DOHH2 (cell line): ENCODE results near the gene BORCS8.

Experiments used
- H3F3A ChIP-seq: fragments of 200-600 bp; sonication (generic), shearing (Covaris generic); 2 replicates; pipeline ENCODE4 v1.6.0; 2016; ENCODE audit warnings: antibody characterized with exemption, mild to moderate bottlenecking; ENCODE audit not compliant: control insufficient read depth, insufficient read depth
- H3K27ac ChIP-seq: fragments of 200-600 bp; sonication (generic); 2 replicates; pipeline ENCODE4 v1.5.1; 2014; ENCODE audit warnings: low read depth, mild to moderate bottlenecking, low read length, moderate library complexity
- H3K27me3 ChIP-seq: fragments of 200-600 bp; sonication (generic); 2 replicates; pipeline ENCODE4 v1.6.1; 2014; ENCODE audit warnings: mild to moderate bottlenecking, low read length, mixed read lengths; ENCODE audit not compliant: control insufficient read depth
- H3K36me3 ChIP-seq: fragments of 200-600 bp; sonication (generic); 2 replicates; pipeline ENCODE4 v1.6.1; 2014; ENCODE audit warnings: mild to moderate bottlenecking, low read length, moderate library complexity, mixed read lengths; ENCODE audit not compliant: control insufficient read depth
- H3K4me1 ChIP-seq: fragments of 200-600 bp; sonication (generic); 2 replicates; pipeline ENCODE4 v1.6.1; 2014; ENCODE audit warnings: mild to moderate bottlenecking, low read length, mixed read lengths; ENCODE audit not compliant: control insufficient read depth
- H3K4me2 ChIP-seq: fragments of 200-600 bp; sonication (generic); 2 replicates; pipeline ENCODE4 v1.6.0; 2014; ENCODE audit warnings: mild to moderate bottlenecking, low read length, moderate library complexity
- H3K4me3 ChIP-seq: fragments of 200-600 bp; sonication (generic); 2 replicates; pipeline ENCODE4 v1.5.1; 2014; ENCODE audit warnings: mild to moderate bottlenecking, low read length, mixed read lengths
- H3K79me2 ChIP-seq: fragments of 200-600 bp; sonication (generic); 2 replicates; pipeline ENCODE4 v1.6.1; 2014; ENCODE audit warnings: mild to moderate bottlenecking, low read length, mixed read lengths; ENCODE audit not compliant: control insufficient read depth
- H3K9me2 ChIP-seq: fragments of 200-600 bp; sonication (generic); replicated peaks from 2 replicates; pipeline ENCODE4 v1.6.1; 2014; ENCODE audit warnings: mild to moderate bottlenecking, low read length, mixed read lengths; ENCODE audit not compliant: control insufficient read depth
- H3K9me3 ChIP-seq: fragments of 200-600 bp; sonication (generic); 2 replicates; pipeline ENCODE4 v1.6.1; 2014; ENCODE audit warnings: antibody characterized with exemption, low read length, mixed read lengths; ENCODE audit not compliant: control insufficient read depth, insufficient read depth
- H4K20me1 ChIP-seq: fragments of 200-600 bp; sonication (generic); 2 replicates; pipeline ENCODE4 v1.6.0; 2014; ENCODE audit warnings: low read depth, mild to moderate bottlenecking, antibody characterized with exemption, low read length, moderate library complexity; ENCODE audit not compliant: control insufficient read depth, insufficient read depth
- EZH2phosphoT487 ChIP-seq: fragments of 200-600 bp; sonication (generic); IDR thresholded peaks from 2 replicates; pipeline ENCODE4 v1.6.1; 2017; ENCODE audit warnings: borderline replicate concordance, mild to moderate bottlenecking, antibody characterized with exemption, low read length, moderate library complexity, mixed read lengths
- TF ChIP-seq, protein P1 (sequence below): fragments of 200-600 bp; sonication (generic); IDR thresholded peaks from one replicate; pipeline ENCODE4 v1.5.1; 2014; ENCODE audit warnings: antibody characterized with exemption, mild to moderate bottlenecking, low read depth, low read length; ENCODE audit not compliant: poor library complexity, severe bottlenecking

BORCS8 gene

DNA sequence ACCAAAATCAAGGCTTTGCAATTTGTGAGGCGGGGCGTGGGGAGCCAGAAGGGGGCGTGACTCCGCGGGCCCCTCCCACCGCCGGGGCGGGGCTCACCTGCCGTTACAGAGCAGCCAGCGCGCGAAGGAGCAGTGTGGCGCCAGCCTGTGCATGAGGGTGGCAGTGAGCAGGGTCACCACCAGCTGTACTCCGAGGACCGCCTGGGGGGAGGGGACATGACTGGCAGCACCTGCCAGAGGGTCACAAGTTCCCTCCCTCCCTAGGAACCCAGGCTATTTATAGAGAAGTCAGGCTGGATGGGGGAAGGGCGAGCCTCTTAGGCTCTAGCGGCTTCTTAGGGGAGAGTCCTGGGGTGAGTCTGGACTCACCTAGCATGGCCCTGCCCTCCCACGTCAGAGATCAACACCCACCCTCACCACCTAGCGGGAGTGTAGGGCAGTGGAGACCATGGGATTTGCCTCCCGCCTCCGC, 57.2 kb downstream of the BORCS8 start:
- TF ChIP-seq EZH2phosphoT487, result no peak
- TF ChIP-seq, protein P1, sequence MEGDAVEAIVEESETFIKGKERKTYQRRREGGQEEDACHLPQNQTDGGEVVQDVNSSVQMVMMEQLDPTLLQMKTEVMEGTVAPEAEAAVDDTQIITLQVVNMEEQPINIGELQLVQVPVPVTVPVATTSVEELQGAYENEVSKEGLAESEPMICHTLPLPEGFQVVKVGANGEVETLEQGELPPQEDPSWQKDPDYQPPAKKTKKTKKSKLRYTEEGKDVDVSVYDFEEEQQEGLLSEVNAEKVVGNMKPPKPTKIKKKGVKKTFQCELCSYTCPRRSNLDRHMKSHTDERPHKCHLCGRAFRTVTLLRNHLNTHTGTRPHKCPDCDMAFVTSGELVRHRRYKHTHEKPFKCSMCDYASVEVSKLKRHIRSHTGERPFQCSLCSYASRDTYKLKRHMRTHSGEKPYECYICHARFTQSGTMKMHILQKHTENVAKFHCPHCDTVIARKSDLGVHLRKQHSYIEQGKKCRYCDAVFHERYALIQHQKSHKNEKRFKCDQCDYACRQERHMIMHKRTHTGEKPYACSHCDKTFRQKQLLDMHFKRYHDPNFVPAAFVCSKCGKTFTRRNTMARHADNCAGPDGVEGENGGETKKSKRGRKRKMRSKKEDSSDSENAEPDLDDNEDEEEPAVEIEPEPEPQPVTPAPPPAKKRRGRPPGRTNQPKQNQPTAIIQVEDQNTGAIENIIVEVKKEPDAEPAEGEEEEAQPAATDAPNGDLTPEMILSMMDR, result no peak
- H3K27ac ChIP-seq, result no peak overlapping the region
- H3K4me3 ChIP-seq, result peak overlapping the region; percentile 32

DNA sequence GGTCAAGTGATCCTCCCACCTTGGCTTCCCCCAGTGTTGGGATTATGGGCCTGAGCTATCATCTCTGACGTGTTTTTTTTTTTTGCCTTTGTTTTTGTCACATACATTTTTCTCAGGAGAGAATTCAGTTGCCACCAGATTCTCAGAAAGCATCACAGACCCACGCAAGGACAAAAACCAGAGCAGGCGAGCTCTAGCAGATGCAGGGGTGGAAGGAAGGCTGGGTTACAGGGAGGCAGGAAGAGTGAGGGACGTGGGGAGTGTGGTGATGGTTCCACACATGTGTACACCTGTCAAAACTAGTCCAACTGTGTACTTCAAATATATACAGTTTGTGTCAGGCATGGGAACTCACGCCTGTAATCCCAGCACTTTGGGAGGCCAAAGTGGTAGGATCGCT, 58.0 kb downstream of the BORCS8 start:
- Histone ChIP-seq H3K4me3 (no peak overlapping the region), H3K9me2 (no peaks in the 10 kb centered on the region), H3K27me3 (no peaks in the 10 kb centered on the region), H3K79me2 (peaks cover 25% of the 10 kb centered on the region), H3K4me1 (peaks cover 28% of the 10 kb centered on the region), H3K9me3 (no peaks in the 10 kb centered on the region), H3K27ac (no peak overlapping the region), H3K36me3 (no peaks in the 10 kb centered on the region), H3K4me2 (no peak overlapping the region), H4K20me1 (no peaks in the 10 kb centered on the region), H3F3A (peaks cover 11% of the 10 kb centered on the region)
- no peak for TF ChIP-seq EZH2phosphoT487
- TF ChIP-seq, protein P1, result no peak

More for the DNA sequence above, 57.2 kb downstream of the BORCS8 start:
- Histone ChIP-seq H3F3A (peaks cover 13% of the 10 kb centered on the region), H3K79me2 (peaks cover 25% of the 10 kb centered on the region), H3K9me3 (no peaks in the 10 kb centered on the region), H3K9me2 (no peaks in the 10 kb centered on the region), H3K4me1 (peaks cover 32% of the 10 kb centered on the region), H3K27me3 (no peaks in the 10 kb centered on the region), H3K4me2 (peak overlapping the region; percentile 53), H4K20me1 (no peaks in the 10 kb centered on the region), H3K36me3 (no peaks in the 10 kb centered on the region)

DNA sequence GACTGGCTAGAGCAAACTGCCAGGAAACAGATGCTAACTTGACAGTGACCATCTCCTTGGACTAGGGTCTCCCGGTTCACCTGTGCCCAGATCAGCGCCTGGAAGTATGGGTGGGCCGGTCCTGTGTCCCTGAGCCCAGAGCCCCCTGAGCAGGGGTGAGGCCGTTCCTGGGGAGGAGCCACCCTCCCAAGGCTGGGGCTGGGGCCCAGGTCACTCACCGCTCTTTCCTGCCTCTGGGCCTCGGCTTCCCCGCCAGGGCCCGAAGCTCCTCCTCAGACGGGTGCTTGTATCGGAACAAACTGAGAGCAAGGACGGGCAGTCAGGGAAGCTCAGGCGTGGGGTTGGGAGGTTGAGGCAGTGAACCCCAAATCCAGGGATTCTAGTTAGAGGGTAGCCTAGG, 59.0 kb downstream of the BORCS8 start:
- peaks cover 22% of the 10 kb centered on the region for H3K4me1 ChIP-seq
- no peaks in the 10 kb centered on the region for H3K9me3 ChIP-seq
- H4K20me1 ChIP-seq, result no peaks in the 10 kb centered on the region

More for the DNA sequence above, 59.0 kb downstream of the BORCS8 start:
- H3K27ac ChIP-seq, result no peak overlapping the region
- no peaks in the 10 kb centered on the region for H3K9me2 ChIP-seq
- H3K36me3 ChIP-seq, result no peaks in the 10 kb centered on the region; the same call in 1 of the 2 replicates
- H3K4me3 ChIP-seq, result no peak overlapping the region
- H3K4me2 ChIP-seq, result no peak overlapping the region
- H3K79me2 ChIP-seq, result peaks cover 23% of the 10 kb centered on the region
- TF ChIP-seq, protein P1, result no peak
- no peak for TF ChIP-seq EZH2phosphoT487
- peaks cover 6% of the 10 kb centered on the region for H3F3A ChIP-seq
- H3K27me3 ChIP-seq, result no peaks in the 10 kb centered on the region
